Glutamatergic neuron (in vitro differentiated cells): ENCODE measurements around the gene INTS12. TPM values are rescaled to one million over a fixed set of nuclear protein-coding genes. Genes with fewer than 3 reads are reported as not detected.

Source experiments
- DNase-seq: peaks from one replicate; pipeline ENCODE4 v3.0.0; 2022
- H3K27ac Mint-ChIP-seq: one replicate; pipeline ENCODE4 v1.8.0; 2020; ENCODE audit warnings: mild to moderate bottlenecking, mixed read lengths, inconsistent platforms; ENCODE audit not compliant: unreplicated experiment
- H3K27me3 Mint-ChIP-seq: one replicate; pipeline ENCODE4 v1.8.0; 2020; ENCODE audit warnings: mild to moderate bottlenecking, moderate library complexity, mixed read lengths, inconsistent platforms; ENCODE audit not compliant: unreplicated experiment
- H3K36me3 Mint-ChIP-seq: one replicate; pipeline ENCODE4 v1.8.0; 2020; ENCODE audit warnings: mild to moderate bottlenecking, mixed read lengths, inconsistent platforms; ENCODE audit not compliant: unreplicated experiment
- H3K4me1 Mint-ChIP-seq: one replicate; pipeline ENCODE4 v1.8.0; 2020; ENCODE audit warnings: mild to moderate bottlenecking, low read depth, mixed read lengths, inconsistent platforms; ENCODE audit not compliant: unreplicated experiment
- H3K4me3 Mint-ChIP-seq: one replicate; pipeline ENCODE4 v1.8.0; 2020; ENCODE audit warnings: mild to moderate bottlenecking, mixed read lengths, inconsistent platforms; ENCODE audit not compliant: unreplicated experiment
- H3K9me3 Mint-ChIP-seq: one replicate; pipeline ENCODE4 v1.8.0; 2020; ENCODE audit warnings: mild to moderate bottlenecking, moderate library complexity, mixed read lengths, inconsistent platforms; ENCODE audit not compliant: unreplicated experiment
- total RNA-seq: library from RNA; stranded (reverse); fragmentation: NEBNext Ultra II Directional; extraction: Animal tissue kit (Norgen Biotek cat#: 25700); gene quantifications from one replicate; pipeline ENCODE4 v1.2.1, GENCODE V29; 2021; ENCODE audit not compliant: unreplicated experiment
- TF ChIP-seq, protein P1 (sequence below): fragments of 200-600 bp; sonication (generic); IDR thresholded peaks from one replicate; pipeline ENCODE4 v1.5.0; 2021; ENCODE audit not compliant: partially characterized antibody, unreplicated experiment

The INTS12 gene
- total RNA-seq, 1 donor from 2014 or later, result 23.5 TPM

DNA sequence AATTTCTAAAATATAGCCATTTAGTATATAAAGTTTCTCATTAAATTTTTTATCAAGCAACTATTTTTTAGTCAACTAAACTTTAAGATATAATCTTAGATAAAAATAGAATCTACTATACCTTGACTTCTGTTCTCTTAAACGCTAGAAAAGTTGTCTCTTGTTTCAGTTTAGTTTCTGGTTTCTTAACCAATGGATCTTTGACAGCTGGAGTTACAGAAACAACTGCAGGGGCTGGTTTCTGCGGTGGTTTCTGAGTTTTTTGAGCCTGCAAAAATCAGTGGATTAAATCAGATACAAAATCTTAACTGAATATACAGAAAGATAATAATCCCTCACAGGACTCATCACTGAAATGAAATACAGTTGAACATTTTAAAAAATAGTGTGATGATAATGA lies 21.9 kb downstream of the INTS12 start:
- H3K27ac Mint-ChIP-seq, result no peak overlapping the region
- no peak overlapping the region for H3K4me3 Mint-ChIP-seq
- H3K9me3 Mint-ChIP-seq, result no peaks in the 10 kb centered on the region
- TF ChIP-seq, protein P1, sequence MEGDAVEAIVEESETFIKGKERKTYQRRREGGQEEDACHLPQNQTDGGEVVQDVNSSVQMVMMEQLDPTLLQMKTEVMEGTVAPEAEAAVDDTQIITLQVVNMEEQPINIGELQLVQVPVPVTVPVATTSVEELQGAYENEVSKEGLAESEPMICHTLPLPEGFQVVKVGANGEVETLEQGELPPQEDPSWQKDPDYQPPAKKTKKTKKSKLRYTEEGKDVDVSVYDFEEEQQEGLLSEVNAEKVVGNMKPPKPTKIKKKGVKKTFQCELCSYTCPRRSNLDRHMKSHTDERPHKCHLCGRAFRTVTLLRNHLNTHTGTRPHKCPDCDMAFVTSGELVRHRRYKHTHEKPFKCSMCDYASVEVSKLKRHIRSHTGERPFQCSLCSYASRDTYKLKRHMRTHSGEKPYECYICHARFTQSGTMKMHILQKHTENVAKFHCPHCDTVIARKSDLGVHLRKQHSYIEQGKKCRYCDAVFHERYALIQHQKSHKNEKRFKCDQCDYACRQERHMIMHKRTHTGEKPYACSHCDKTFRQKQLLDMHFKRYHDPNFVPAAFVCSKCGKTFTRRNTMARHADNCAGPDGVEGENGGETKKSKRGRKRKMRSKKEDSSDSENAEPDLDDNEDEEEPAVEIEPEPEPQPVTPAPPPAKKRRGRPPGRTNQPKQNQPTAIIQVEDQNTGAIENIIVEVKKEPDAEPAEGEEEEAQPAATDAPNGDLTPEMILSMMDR, result no peak
- H3K27me3 Mint-ChIP-seq, result no peaks in the 10 kb centered on the region
- no peaks in the 10 kb centered on the region for H3K36me3 Mint-ChIP-seq
- no peak for DNase-seq
- H3K4me1 Mint-ChIP-seq, result no peaks in the 10 kb centered on the region

DNA sequence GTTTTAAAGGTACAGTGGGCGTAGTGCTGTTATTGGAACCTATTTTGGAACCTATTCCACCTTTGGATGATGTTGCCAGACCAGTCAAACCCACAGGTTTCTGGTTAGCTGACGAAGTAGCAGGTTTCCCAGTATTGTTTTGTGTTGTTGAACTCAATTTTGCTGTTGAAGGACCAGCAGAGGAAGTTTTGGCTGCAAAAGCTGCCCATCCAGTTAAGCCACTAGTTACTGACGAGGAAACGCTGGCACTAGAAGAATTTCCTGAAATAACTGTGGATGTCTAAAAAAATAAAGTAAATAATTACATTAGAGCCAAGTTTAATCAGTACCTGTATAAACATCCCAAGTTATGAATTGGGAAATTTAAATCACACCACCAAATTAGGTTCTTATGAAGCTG lies 25.5 kb downstream of the INTS12 start:
- TF ChIP-seq, protein P1, result no peak
- Mint-ChIP-seq H3K4me1 (no peaks in the 10 kb centered on the region), H3K36me3 (no peaks in the 10 kb centered on the region), H3K9me3 (no peaks in the 10 kb centered on the region), H3K4me3 (no peak overlapping the region), H3K27ac (no peak overlapping the region), H3K27me3 (no peaks in the 10 kb centered on the region)
- no peak for DNase-seq

DNA sequence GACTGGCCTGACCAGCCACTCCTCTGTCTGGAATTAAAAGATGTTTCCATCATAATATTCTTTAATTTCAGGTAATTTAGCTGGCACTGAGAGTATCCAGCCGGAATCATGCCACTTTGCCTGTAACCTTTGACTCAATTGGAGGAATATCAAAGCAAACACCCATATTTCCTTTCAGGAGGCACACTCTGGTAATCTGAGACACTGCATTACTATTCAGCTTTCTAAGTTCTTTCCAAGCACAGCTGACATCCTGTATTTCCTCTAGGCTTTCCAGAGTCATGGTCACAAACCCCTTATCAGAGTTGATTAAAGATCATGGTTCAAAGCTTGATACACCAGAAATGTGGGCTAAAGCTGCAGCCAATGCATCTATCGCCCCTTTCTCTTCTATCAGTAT lies 29.3 kb downstream of the INTS12 start:
- H3K27ac Mint-ChIP-seq, result no peak overlapping the region
- no peaks in the 10 kb centered on the region for H3K9me3 Mint-ChIP-seq
- no peak overlapping the region for H3K4me3 Mint-ChIP-seq
- TF ChIP-seq, protein P1, result no peak
- H3K27me3 Mint-ChIP-seq, result no peaks in the 10 kb centered on the region
- no peaks in the 10 kb centered on the region for H3K4me1 Mint-ChIP-seq
- H3K36me3 Mint-ChIP-seq, result no peaks in the 10 kb centered on the region
- DNase-seq, result no peak

DNA sequence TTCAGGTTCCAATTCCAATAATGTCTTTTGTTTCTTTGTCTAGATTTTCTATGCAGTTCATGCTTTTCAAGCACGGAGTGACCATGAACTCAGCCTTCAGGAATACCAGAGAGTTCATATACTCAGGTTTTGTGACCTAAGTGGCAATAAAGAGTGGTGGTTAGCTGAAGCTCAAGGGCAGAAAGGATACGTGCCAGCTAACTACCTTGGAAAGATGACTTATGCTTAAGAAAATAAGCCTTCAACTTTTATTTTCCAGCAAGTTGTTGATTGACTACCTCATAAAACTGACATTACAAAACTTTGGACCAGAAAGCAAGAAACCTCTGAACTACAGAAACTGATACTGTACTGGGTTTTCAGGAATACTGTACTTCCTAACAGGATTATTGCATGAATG lies 30.8 kb downstream of the INTS12 start:
- TF ChIP-seq, protein P1, result no peak
- H3K4me3 Mint-ChIP-seq, result no peak overlapping the region
- no peak overlapping the region for H3K27ac Mint-ChIP-seq

DNA sequence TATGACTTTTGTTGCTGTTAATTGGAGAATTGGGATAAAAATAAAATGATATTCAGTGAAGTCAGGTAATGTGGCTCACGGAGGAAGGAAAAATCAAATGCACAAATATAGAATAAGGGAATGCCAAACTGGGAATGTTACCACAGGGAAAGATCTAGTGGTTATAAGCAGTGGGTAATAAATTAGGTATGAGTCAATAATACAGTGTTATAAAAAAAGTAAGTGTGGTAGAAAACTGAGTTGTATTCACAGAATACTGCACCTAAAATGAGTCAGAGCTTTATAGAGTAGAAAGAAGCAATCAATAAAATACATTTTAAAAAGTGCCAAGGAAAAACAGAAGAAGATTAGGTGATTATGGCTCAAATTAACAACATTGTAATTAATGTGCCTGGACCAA lies 34.5 kb downstream of the INTS12 start:
- no peak for DNase-seq
- TF ChIP-seq, protein P1, result no peak
- no peaks in the 10 kb centered on the region for H3K4me1 Mint-ChIP-seq
- no peaks in the 10 kb centered on the region for H3K9me3 Mint-ChIP-seq
- H3K36me3 Mint-ChIP-seq, result no peaks in the 10 kb centered on the region
- no peaks in the 10 kb centered on the region for H3K27me3 Mint-ChIP-seq
- no peak overlapping the region for H3K4me3 Mint-ChIP-seq
- no peak overlapping the region for H3K27ac Mint-ChIP-seq

More for the DNA sequence above, 30.8 kb downstream of the INTS12 start:
- H3K9me3 Mint-ChIP-seq, result no peaks in the 10 kb centered on the region
- no peaks in the 10 kb centered on the region for H3K27me3 Mint-ChIP-seq
- H3K36me3 Mint-ChIP-seq, result no peaks in the 10 kb centered on the region
- no peaks in the 10 kb centered on the region for H3K4me1 Mint-ChIP-seq
- DNase-seq, result no peak
